H1 (cell line): ENCODE measurements around the gene DKK3. TPM values are rescaled to one million over a fixed set of nuclear protein-coding genes. Genes with fewer than 3 reads are reported as not detected.

Source experiments
- CTCF ChIA-PET: fragments of 300-600 bp; sonication (Branson Sonifier 250); formaldehyde crosslinking; loops from one replicate; lab custom pipeline; 2021; ENCODE audit not compliant: partially characterized antibody; lab: Charles Lee
- POLR2A ChIA-PET: fragments of 300-600 bp; sonication (Branson Sonifier 250); formaldehyde crosslinking; loops from one replicate; lab custom pipeline; 2021; ENCODE audit warnings: inconsistent platforms; ENCODE audit not compliant: partially characterized antibody; lab: Charles Lee
- DNase-seq, 2 experiments: peaks; one replicate each; pipeline versions ENCODE4 v3.0.0 to v3.0.0-alpha.2; 2010 to 2022; ENCODE audit warnings: low spot score in 2 of 2, low read depth in 1 of 2, mixed read lengths in 1 of 2
- FAIRE-seq: peaks from 2 replicates; lab custom pipeline; 2011; peaks lifted over from hg19 to GRCh38; lab: Jason Lieb, UNC
- H2AFZ ChIP-seq: 2 replicates; pipeline ENCODE4 v1.8.1; 2012; ENCODE audit warnings: low read length, inconsistent platforms
- H2AK5ac ChIP-seq: 2 replicates; pipeline ENCODE4 v1.6.1; 2013; ENCODE audit warnings: low read depth, low read length
- H2BK120ac ChIP-seq: replicated peaks from 2 replicates; pipeline ENCODE3; 2013; ENCODE audit warnings: low read depth, low read length, inconsistent platforms
- H2BK12ac ChIP-seq: 2 replicates; pipeline ENCODE4 v1.6.1; 2013; ENCODE audit warnings: low read depth, low read length
- H2BK15ac ChIP-seq: 2 replicates; pipeline ENCODE4 v1.6.1; 2013; ENCODE audit warnings: low read length
- H2BK20ac ChIP-seq: 2 replicates; pipeline ENCODE4 v1.6.1; 2013; ENCODE audit warnings: low read length
- H2BK5ac ChIP-seq: 2 replicates; pipeline ENCODE4 v1.6.1; 2013; ENCODE audit warnings: low read depth, low read length
- H3K14ac ChIP-seq: 2 replicates; pipeline ENCODE4 v1.6.1; 2013; ENCODE audit warnings: inconsistent platforms; ENCODE audit not compliant: insufficient read length
- H3K18ac ChIP-seq: 2 replicates; pipeline ENCODE4 v1.6.1; 2013; ENCODE audit warnings: low read length; ENCODE audit errors: extremely low read depth
- H3K23ac ChIP-seq: 2 replicates; pipeline ENCODE4 v1.6.1; 2013; ENCODE audit warnings: inconsistent platforms; ENCODE audit not compliant: insufficient read length
- H3K23me2 ChIP-seq: 2 replicates; pipeline ENCODE4 v1.6.1; 2013; ENCODE audit warnings: low read depth, low read length
- H3K27ac ChIP-seq: 2 replicates; pipeline ENCODE4 v1.6.1; 2011; ENCODE audit warnings: low read depth, low read length, inconsistent platforms
- H3K27me3 ChIP-seq, 4 experiments: replicated peaks in 1 of 4; 1 replicate in 1 of 4; 2 replicates in 3 of 4; pipeline versions ENCODE4 v1.6.1 to v1.8.1; 2011 to 2013; ENCODE audit warnings: low read length in 3 of 4, mild to moderate bottlenecking in 3 of 4, inconsistent platforms in 2 of 4, mixed read lengths in 2 of 4, moderate library complexity in 1 of 4; ENCODE audit not compliant: control insufficient read depth in 3 of 4, insufficient read depth in 3 of 4; ENCODE audit errors: extremely low read depth in 1 of 4
- H3K36me3 ChIP-seq, 4 experiments: 2 replicates each; pipeline versions ENCODE4 v1.6.1 to v1.8.1; 2011 to 2013; ENCODE audit warnings: mild to moderate bottlenecking in 4 of 4, low read length in 3 of 4, moderate library complexity in 2 of 4, control low read depth in 1 of 4, inconsistent platforms in 1 of 4; ENCODE audit not compliant: insufficient read depth in 4 of 4, control insufficient read depth in 2 of 4
- H3K4ac ChIP-seq: replicated peaks from 2 replicates; pipeline ENCODE3; 2013; ENCODE audit warnings: low read length, low read depth, mixed read lengths, inconsistent platforms; ENCODE audit not compliant: insufficient read length
- H3K4me1 ChIP-seq, 4 experiments: replicated peaks in 1 of 4; 1 replicate in 1 of 4; 2 replicates in 3 of 4; pipeline versions ENCODE4 v1.6.1 to v1.8.1; 2011 to 2013; ENCODE audit warnings: low read length in 3 of 4, inconsistent platforms in 2 of 4, mixed read lengths in 1 of 4; ENCODE audit not compliant: insufficient read depth in 4 of 4, control insufficient read depth in 3 of 4
- H3K4me2 ChIP-seq, 2 experiments: 2 replicates each; pipeline versions ENCODE4 v1.6.1 to v1.8.1; 2011 to 2013; ENCODE audit warnings: low read depth in 2 of 2, low read length in 2 of 2, control low read depth in 1 of 2, inconsistent platforms in 1 of 2, mild to moderate bottlenecking in 1 of 2; ENCODE audit not compliant: insufficient read depth in 1 of 2
- H3K4me3 ChIP-seq, 4 experiments: fragments of 200-600, 300-600 bp in 1 of 4; sonication (generic), shearing (Covaris generic), sonication (Bioruptor Twin) in 1 of 4; 2 replicates each; pipeline versions ENCODE4 v1.5.1 to v1.8.1; 2011 to 2016; ENCODE audit warnings: low read length in 4 of 4, low read depth in 3 of 4, control low read depth in 2 of 4, inconsistent platforms in 2 of 4, mild to moderate bottlenecking in 2 of 4, mixed read lengths in 1 of 4, moderate library complexity in 1 of 4; ENCODE audit not compliant: insufficient read depth in 2 of 4; ENCODE audit errors: extremely low read depth in 1 of 4
- H3K56ac ChIP-seq: replicated peaks from 2 replicates; pipeline ENCODE3; 2013; ENCODE audit warnings: low read depth, mild to moderate bottlenecking, mixed read lengths, low read length, inconsistent platforms; ENCODE audit not compliant: insufficient read length
- H3K79me1 ChIP-seq: 2 replicates; pipeline ENCODE4 v1.6.1; 2013; ENCODE audit warnings: low read depth, low read length, control low read depth
- H3K79me2 ChIP-seq, 2 experiments: 2 replicates each; pipeline versions ENCODE4 v1.6.1 to v1.8.1; 2012 to 2013; ENCODE audit warnings: low read length in 2 of 2, mild to moderate bottlenecking in 2 of 2, inconsistent platforms in 1 of 2; ENCODE audit not compliant: insufficient read depth in 2 of 2, control insufficient read depth in 1 of 2
- H3K9ac ChIP-seq, 4 experiments: replicated peaks in 1 of 4; 1 replicate in 1 of 4; 2 replicates in 3 of 4; pipeline versions ENCODE4 v1.6.1 to v1.8.1; 2011 to 2013; ENCODE audit warnings: low read depth in 3 of 4, low read length in 3 of 4, control low read depth in 2 of 4, mild to moderate bottlenecking in 2 of 4, moderate library complexity in 2 of 4, inconsistent platforms in 1 of 4; ENCODE audit errors: extremely low read depth in 1 of 4
- H3K9me3 ChIP-seq, 2 experiments: 2 replicates each; pipeline versions ENCODE4 v1.6.1 to v1.8.1; 2012 to 2013; ENCODE audit warnings: mild to moderate bottlenecking in 2 of 2, moderate library complexity in 2 of 2, control low read depth in 1 of 2, inconsistent platforms in 1 of 2, low read depth in 1 of 2, low read length in 1 of 2, mixed read lengths in 1 of 2; ENCODE audit not compliant: insufficient read depth in 2 of 2
- H4K20me1 ChIP-seq, 2 experiments: replicated peaks in 1 of 2; 2 replicates each; pipeline versions ENCODE3 to v1.8.1; 2011 to 2013; ENCODE audit warnings: inconsistent platforms in 2 of 2, low read length in 2 of 2, mild to moderate bottlenecking in 1 of 2; ENCODE audit not compliant: insufficient read depth in 2 of 2, control insufficient read depth in 1 of 2
- H4K5ac ChIP-seq: 2 replicates; pipeline ENCODE4 v1.6.1; 2013; ENCODE audit warnings: low read length, low read depth, mixed read lengths, inconsistent platforms; ENCODE audit not compliant: insufficient read length
- H4K8ac ChIP-seq: 2 replicates; pipeline ENCODE4 v1.8.0; 2013; ENCODE audit warnings: mild to moderate bottlenecking, moderate library complexity, low read length, inconsistent platforms; ENCODE audit not compliant: insufficient read depth; ENCODE audit errors: extremely low read depth
- H4K91ac ChIP-seq: replicated peaks from 2 replicates; pipeline ENCODE3; 2013; ENCODE audit warnings: low read length, mixed read lengths, inconsistent platforms; ENCODE audit not compliant: insufficient read length
- CHD1 ChIP-seq: IDR thresholded peaks from 2 replicates; pipeline ENCODE4 v1.6.1; 2012; ENCODE audit warnings: low read depth, low read length, improper control_type of control experiment
- CHD2 ChIP-seq: IDR thresholded peaks from 2 replicates; pipeline ENCODE4 v1.6.1; 2012; ENCODE audit warnings: low read length, improper control_type of control experiment
- KDM1A ChIP-seq: fragments of 200-600, 300-600 bp; sonication (generic); IDR thresholded peaks from 2 replicates; pipeline ENCODE4 v1.7.1; 2016; ENCODE audit warnings: mild to moderate bottlenecking, low read length, borderline replicate concordance
- SP4 ChIP-seq: IDR thresholded peaks from 2 replicates; pipeline ENCODE4 v1.6.1; 2012; ENCODE audit warnings: low read length, inconsistent platforms
- WGBS, 2 experiments: shearing (Covaris generic) in 1 of 2; methylation state at CpG; one replicate each; pipeline versions ENCODE4 v1.1.6 to v1.1.7; 2013 to 2015; ENCODE audit warnings: low lambda C conversion rate in 2 of 2, mixed read lengths in 2 of 2, inconsistent platforms in 1 of 2, low coverage in 1 of 2, missing lambda C conversion rate in 1 of 2; ENCODE audit not compliant: insufficient replicate concordance in 2 of 2, insufficient coverage in 1 of 2, insufficient read length in 1 of 2; ENCODE audit errors: extremely low coverage in 1 of 2, missing lambda C conversion rate in 1 of 2; 5-methylcytosine and 5-hydroxymethylcytosine counted together
- polyA plus RNA-seq, 7 experiments: library from polyadenylated mRNA; depleted of rRNA in 3 of 7; stranded (reverse) in 5 of 7; unstranded in 2 of 7; fragments of >200 nt in 5 of 7; fragments of 200-250 nt in 2 of 7; gene quantifications; 1 replicate in 5 of 7; 2 replicates in 1 of 7; 4 replicates in 1 of 7; pipeline versions ENCODE4 v1.2.1 to v1.2.3, GENCODE V29; 2011 to 2013; ENCODE audit warnings: missing spikeins in 2 of 7, mixed read lengths in 2 of 7
- total RNA-seq: library from RNA; stranded (reverse); fragmentation: NEBNext Ultra II Directional; extraction: Animal tissue kit (Norgen Biotek cat#: 25700); gene quantifications from 2 replicates; pipeline ENCODE4 v1.2.1, GENCODE V29; 2021

Gene DKK3
- total and polyA plus RNA-seq, 2 of the 8 experiments (the other 6 are each of a cell fraction or from before 2014, with no cell fraction given): 30.0 to 40.1 TPM

GRCh38 chr11:12003336-12003735, 5.1 kb downstream of the DKK3 start:
- WGBS, 2 experiments: 95% methylated on average over 2 of the region's 2 CpGs; no CpG with 5 or more reads in 1 of the 2 experiments
- Histone ChIP-seq H3K4ac (no peak overlapping the region), H2AK5ac (no peak overlapping the region), H3K4me2 (no peak overlapping the region), H3K56ac (no peak overlapping the region), H2BK15ac (no peak overlapping the region), H2BK120ac (no peak overlapping the region), H3K79me2 (no peaks in the 10 kb centered on the region), H3K79me1 (no peaks in the 10 kb centered on the region), H4K5ac (no peak overlapping the region), H2BK12ac (no peak overlapping the region), H2AFZ (no peak overlapping the region), H3K4me1 (peaks cover 0 to 9% (median 4%) of the 10 kb centered on the region in 4 experiments; a peak in 4 of 7 replicates), H3K27ac (no peak overlapping the region), H3K27me3 (peaks cover 0 to 13% (median 9%) of the 10 kb centered on the region in 4 experiments; a peak in 4 of 7 replicates), H3K9me3 (no peaks in the 10 kb centered on the region), H2BK5ac (no peak overlapping the region), H3K23ac (no peak overlapping the region), H3K9ac (no peak overlapping the region), H2BK20ac (no peak overlapping the region), H3K14ac (no peak overlapping the region), H3K36me3 (peaks cover 3 to 14% (median 10%) of the 10 kb centered on the region in 4 experiments; a peak in 6 of 8 replicates), H4K20me1 (peaks cover 2 to 13% of the 10 kb centered on the region in 2 experiments), H3K4me3 (no peak overlapping the region), H4K8ac (no peak overlapping the region), H4K91ac (no peak overlapping the region), H3K18ac (no peak overlapping the region), H3K23me2 (peaks cover 6% of the 10 kb centered on the region; the same call in 1 of the 2 replicates)
- ChIA-PET CTCF (interaction anchor here (1.9 to 2.4 kb wide), 2 partner anchors 42 to 72 kb away, joined by 6 to 7 read pairs; no protein-coding TSS in a partner anchor), POLR2A (no interaction called here)
- DNase-seq (no peak), FAIRE-seq (no peak)
- TF ChIP-seq KDM1A: no peak
- TF ChIP-seq CHD2: no peak
- TF ChIP-seq SP4: no peak
- TF ChIP-seq CHD1: no peak
